Endothelial cell of umbilical vein (primary cell): ENCODE data around the gene NAA16.

Source experiments
- FOS ChIP-seq: IDR thresholded peaks from 2 replicates; pipeline ENCODE4 v1.6.1; 2011; ENCODE audit warnings: mild to moderate bottlenecking, low read length, moderate library complexity, borderline replicate concordance; ENCODE audit not compliant: insufficient read depth
- POLR2A ChIP-seq: IDR thresholded peaks from 2 replicates; pipeline ENCODE4 v1.6.1; 2012; ENCODE audit warnings: low read depth, mild to moderate bottlenecking, control low read depth, low read length
- POLR2AphosphoS5 ChIP-seq: IDR thresholded peaks from 2 replicates; pipeline ENCODE4 v1.6.1; 2012; ENCODE audit warnings: low read depth, mild to moderate bottlenecking, control low read depth, low read length, moderate library complexity; ENCODE audit not compliant: insufficient read depth
- TF ChIP-seq, protein P1 (sequence below): IDR thresholded peaks from 2 replicates; pipeline ENCODE4 v1.6.1; 2011; ENCODE audit not compliant: insufficient read depth, insufficient read length
- TF ChIP-seq, protein P2 (sequence below), 2 donors: IDR thresholded peaks; 1 replicate in 1 of 2; 2 replicates in 1 of 2; pipeline ENCODE4 v1.5.1; 2011; ENCODE audit warnings: low read length in 2 of 2, mild to moderate bottlenecking in 2 of 2, moderate library complexity in 2 of 2, control low read depth in 1 of 2, inconsistent platforms in 1 of 2, low read depth in 1 of 2; ENCODE audit not compliant: insufficient read depth in 1 of 2; ENCODE audit errors: extremely low read depth in 1 of 2

DNA sequence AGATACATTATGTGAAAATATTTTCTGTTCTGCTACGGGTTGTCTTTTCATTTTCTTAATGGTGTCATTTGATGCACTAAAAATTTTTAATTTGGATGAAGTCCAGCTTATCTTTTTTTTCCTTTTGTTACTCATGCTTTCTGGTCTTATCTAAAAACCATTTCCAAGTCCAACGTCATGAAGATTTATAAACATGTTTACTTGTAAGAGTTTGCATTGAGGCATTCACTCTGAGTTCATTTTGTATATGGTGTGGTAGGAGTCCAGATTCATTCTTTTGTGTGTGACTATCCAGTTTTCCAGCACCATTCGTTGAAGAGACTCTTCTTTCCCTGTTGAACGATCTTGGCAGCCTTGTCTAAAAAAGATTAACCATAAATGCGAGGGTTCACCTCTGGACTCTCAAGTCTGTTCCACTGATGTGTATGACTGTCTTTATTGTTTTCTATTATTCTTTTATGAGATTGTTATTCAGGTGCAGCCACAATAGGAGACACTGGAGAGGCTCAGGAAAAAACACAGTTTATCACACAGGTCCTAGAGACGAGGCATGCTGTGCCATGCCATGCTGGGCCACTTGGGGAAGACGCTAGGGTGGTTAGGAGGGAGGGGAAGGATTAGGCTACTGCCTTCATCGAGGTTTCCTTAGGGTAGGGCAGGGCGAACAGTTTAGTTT lies 35.0 kb downstream of the NAA16 start:
- TF ChIP-seq, protein P1, sequence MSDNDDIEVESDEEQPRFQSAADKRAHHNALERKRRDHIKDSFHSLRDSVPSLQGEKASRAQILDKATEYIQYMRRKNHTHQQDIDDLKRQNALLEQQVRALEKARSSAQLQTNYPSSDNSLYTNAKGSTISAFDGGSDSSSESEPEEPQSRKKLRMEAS: no peak
- TF ChIP-seq POLR2A (no peak), FOS (no peak), POLR2AphosphoS5 (no peak)
- TF ChIP-seq, protein P2, sequence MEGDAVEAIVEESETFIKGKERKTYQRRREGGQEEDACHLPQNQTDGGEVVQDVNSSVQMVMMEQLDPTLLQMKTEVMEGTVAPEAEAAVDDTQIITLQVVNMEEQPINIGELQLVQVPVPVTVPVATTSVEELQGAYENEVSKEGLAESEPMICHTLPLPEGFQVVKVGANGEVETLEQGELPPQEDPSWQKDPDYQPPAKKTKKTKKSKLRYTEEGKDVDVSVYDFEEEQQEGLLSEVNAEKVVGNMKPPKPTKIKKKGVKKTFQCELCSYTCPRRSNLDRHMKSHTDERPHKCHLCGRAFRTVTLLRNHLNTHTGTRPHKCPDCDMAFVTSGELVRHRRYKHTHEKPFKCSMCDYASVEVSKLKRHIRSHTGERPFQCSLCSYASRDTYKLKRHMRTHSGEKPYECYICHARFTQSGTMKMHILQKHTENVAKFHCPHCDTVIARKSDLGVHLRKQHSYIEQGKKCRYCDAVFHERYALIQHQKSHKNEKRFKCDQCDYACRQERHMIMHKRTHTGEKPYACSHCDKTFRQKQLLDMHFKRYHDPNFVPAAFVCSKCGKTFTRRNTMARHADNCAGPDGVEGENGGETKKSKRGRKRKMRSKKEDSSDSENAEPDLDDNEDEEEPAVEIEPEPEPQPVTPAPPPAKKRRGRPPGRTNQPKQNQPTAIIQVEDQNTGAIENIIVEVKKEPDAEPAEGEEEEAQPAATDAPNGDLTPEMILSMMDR (IDR thresholded peaks at IDR 0.05; ENCODE audit: extremely low read depth in 1 of 2, insufficient read depth in 1 of 2, low read depth in 1 of 2, low read length in 2 of 2): no peak
